Measurements from ENCODE around the gene POU3F3. TPM values are rescaled to one million over a fixed set of nuclear protein-coding genes. Genes with fewer than 3 reads are reported as not detected.

POU3F3 gene
- total RNA-seq, 1 donor from 2014 or later = not detected

- TF ChIP-seq, protein P1, sequence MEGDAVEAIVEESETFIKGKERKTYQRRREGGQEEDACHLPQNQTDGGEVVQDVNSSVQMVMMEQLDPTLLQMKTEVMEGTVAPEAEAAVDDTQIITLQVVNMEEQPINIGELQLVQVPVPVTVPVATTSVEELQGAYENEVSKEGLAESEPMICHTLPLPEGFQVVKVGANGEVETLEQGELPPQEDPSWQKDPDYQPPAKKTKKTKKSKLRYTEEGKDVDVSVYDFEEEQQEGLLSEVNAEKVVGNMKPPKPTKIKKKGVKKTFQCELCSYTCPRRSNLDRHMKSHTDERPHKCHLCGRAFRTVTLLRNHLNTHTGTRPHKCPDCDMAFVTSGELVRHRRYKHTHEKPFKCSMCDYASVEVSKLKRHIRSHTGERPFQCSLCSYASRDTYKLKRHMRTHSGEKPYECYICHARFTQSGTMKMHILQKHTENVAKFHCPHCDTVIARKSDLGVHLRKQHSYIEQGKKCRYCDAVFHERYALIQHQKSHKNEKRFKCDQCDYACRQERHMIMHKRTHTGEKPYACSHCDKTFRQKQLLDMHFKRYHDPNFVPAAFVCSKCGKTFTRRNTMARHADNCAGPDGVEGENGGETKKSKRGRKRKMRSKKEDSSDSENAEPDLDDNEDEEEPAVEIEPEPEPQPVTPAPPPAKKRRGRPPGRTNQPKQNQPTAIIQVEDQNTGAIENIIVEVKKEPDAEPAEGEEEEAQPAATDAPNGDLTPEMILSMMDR (IDR thresholded peaks at IDR 0.05; ENCODE audit: unreplicated experiment) = no peak
- no peaks in the 10 kb centered on the region for H3K9me3 Mint-ChIP-seq (ENCODE audit: low read depth)
- no peaks in the 10 kb centered on the region for H3K36me3 Mint-ChIP-seq (ENCODE audit: insufficient read depth)
These were observed 33.8 kb upstream of the POU3F3 start for GRCh38 chr2:104820126-104820525.

GRCh38 chr2:104825124-104825865, 28.6 kb upstream of the POU3F3 start:
- Mint-ChIP-seq H3K27me3 (peaks cover 48% of the 10 kb centered on the region), H3K4me3 (ENCODE audit: low read depth) (no peak overlapping the region), H3K9me3 (ENCODE audit: low read depth) (no peaks in the 10 kb centered on the region), H3K36me3 (ENCODE audit: insufficient read depth) (no peaks in the 10 kb centered on the region), H3K27ac (no peak overlapping the region), H3K4me1 (ENCODE audit: low read depth) (no peaks in the 10 kb centered on the region)
- DNase-seq (ENCODE audit: low spot score, unreplicated experiment) = no peak
- TF ChIP-seq, protein P1 (IDR thresholded peaks at IDR 0.05; ENCODE audit: unreplicated experiment) = no peak

More at GRCh38 chr2:104820126-104820525, 33.8 kb upstream of the POU3F3 start:
- Mint-ChIP-seq H3K4me1 (ENCODE audit: low read depth) (peaks cover 8% of the 10 kb centered on the region), H3K4me3 (ENCODE audit: low read depth) (no peak overlapping the region), H3K27me3 (peaks cover 32% of the 10 kb centered on the region), H3K27ac (no peak overlapping the region)
- no peak for DNase-seq (ENCODE audit: low spot score, unreplicated experiment)

DNA sequence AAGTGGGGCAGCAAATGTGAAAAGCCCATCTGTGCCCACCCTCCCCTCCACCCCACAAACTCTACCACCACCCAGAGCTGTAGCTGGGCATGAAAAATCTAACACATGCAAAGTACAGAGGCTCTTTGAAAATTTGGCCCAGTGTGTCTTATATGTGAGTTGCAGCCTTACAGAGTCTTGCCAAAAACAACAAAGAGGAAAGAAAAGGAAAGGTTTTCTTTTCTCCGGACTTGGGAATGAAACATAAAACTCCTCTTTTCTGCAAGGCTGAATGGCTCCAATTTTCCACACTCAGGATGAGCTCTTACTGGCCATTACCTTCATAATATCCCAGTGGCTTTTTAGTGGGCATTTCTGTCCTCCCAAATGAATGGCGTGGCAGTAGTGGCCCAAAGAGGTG, 27.9 kb upstream of the POU3F3 start:
- H3K4me3 Mint-ChIP-seq (ENCODE audit: low read depth) = no peak overlapping the region
- no peaks in the 10 kb centered on the region for H3K9me3 Mint-ChIP-seq (ENCODE audit: low read depth)
- no peaks in the 10 kb centered on the region for H3K4me1 Mint-ChIP-seq (ENCODE audit: low read depth)
- H3K27ac Mint-ChIP-seq = no peak overlapping the region
- DNase-seq (ENCODE audit: low spot score, unreplicated experiment) = no peak
- no peaks in the 10 kb centered on the region for H3K36me3 Mint-ChIP-seq (ENCODE audit: insufficient read depth)
- TF ChIP-seq, protein P1 (IDR thresholded peaks at IDR 0.05; ENCODE audit: unreplicated experiment) = no peak
- peaks cover 41% of the 10 kb centered on the region for H3K27me3 Mint-ChIP-seq

- DNase-seq (ENCODE audit: low spot score, unreplicated experiment) = no peak
- Mint-ChIP-seq H3K27ac (no peak overlapping the region), H3K4me3 (ENCODE audit: low read depth) (no peak overlapping the region), H3K36me3 (ENCODE audit: insufficient read depth) (no peaks in the 10 kb centered on the region), H3K27me3 (peaks cover 45% of the 10 kb centered on the region), H3K4me1 (ENCODE audit: low read depth) (no peaks in the 10 kb centered on the region), H3K9me3 (ENCODE audit: low read depth) (no peaks in the 10 kb centered on the region)
- TF ChIP-seq, protein P1 (IDR thresholded peaks at IDR 0.05; ENCODE audit: unreplicated experiment) = no peak
These were observed 22.2 kb upstream of the POU3F3 start for GRCh38 chr2:104831742-104832141.

GRCh38 chr2:104834431-104835153, 19.3 kb upstream of the POU3F3 start:
- TF ChIP-seq, protein P1 (IDR thresholded peaks at IDR 0.05; ENCODE audit: unreplicated experiment) = no peak
- H3K27me3 Mint-ChIP-seq = peaks cover 43% of the 10 kb centered on the region
- no peaks in the 10 kb centered on the region for H3K9me3 Mint-ChIP-seq (ENCODE audit: low read depth)
- H3K4me3 Mint-ChIP-seq (ENCODE audit: low read depth) = no peak overlapping the region
- DNase-seq (ENCODE audit: low spot score, unreplicated experiment) = no peak
- H3K27ac Mint-ChIP-seq = no peak overlapping the region
- H3K36me3 Mint-ChIP-seq (ENCODE audit: insufficient read depth) = no peaks in the 10 kb centered on the region
- no peaks in the 10 kb centered on the region for H3K4me1 Mint-ChIP-seq (ENCODE audit: low read depth)
